AG10803 (cell line): Measurements from ENCODE around the gene CIITA.
A peak's percentile ranks its signal among the peaks of the same experiment; 100 is the strongest.

ENCODE experiments used
- DNase-seq: peaks from one replicate; pipeline ENCODE4 v3.0.0; 2010; ENCODE audit warnings: low read depth
- H3K4me3 ChIP-seq: 2 replicates; pipeline ENCODE4 v1.5.1; 2011; ENCODE audit warnings: mild to moderate bottlenecking, low read length, control low read depth
- TF ChIP-seq, protein P1 (sequence below): conservative IDR thresholded peaks from 2 replicates; pipeline ENCODE4 v1.5.1; 2011; ENCODE audit warnings: mild to moderate bottlenecking, low read length, control low read depth, inconsistent platforms

The CIITA gene

DNA sequence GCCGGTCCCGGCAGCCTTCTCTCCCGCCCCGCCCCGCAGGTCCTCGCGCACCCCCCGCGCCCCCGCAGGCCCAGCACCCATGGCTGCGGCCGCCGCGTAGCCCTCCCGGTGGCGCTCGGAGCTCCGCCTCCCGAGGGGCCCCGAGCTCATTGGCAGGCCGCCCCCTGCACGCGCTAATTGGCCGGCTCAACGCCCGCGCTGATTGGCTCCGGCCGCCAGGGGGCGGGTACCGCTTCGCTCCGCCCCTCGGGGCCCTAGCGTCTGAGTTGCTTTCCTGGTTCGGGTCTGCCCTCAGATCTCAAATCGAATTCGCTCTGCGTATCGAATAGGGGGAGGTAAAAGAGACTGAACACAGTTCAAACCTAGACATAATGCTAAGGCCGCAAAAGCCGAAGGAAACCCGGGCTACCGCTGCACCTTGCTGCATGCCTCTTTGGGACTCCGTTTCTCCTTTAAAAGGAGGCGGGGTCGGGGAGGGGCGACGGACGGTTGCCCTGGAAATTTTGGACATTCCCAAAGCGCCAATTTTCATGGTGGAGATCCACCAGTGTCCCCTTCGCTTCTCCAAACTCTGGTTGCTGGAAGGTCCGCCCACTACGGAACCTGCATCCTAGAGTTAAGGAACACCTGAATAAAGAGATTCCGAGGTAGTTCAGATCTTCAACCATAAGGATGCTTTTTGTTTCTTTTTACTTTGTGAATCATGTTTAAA, 65.5 kb downstream of the CIITA start, which contains the start of gene DEXI:
DEXI (minus strand) TSS at position 117 of the 712 bp plus-strand sequence. CDS start 463 bp downstream, outside the sequence.
- TF ChIP-seq, protein P1, sequence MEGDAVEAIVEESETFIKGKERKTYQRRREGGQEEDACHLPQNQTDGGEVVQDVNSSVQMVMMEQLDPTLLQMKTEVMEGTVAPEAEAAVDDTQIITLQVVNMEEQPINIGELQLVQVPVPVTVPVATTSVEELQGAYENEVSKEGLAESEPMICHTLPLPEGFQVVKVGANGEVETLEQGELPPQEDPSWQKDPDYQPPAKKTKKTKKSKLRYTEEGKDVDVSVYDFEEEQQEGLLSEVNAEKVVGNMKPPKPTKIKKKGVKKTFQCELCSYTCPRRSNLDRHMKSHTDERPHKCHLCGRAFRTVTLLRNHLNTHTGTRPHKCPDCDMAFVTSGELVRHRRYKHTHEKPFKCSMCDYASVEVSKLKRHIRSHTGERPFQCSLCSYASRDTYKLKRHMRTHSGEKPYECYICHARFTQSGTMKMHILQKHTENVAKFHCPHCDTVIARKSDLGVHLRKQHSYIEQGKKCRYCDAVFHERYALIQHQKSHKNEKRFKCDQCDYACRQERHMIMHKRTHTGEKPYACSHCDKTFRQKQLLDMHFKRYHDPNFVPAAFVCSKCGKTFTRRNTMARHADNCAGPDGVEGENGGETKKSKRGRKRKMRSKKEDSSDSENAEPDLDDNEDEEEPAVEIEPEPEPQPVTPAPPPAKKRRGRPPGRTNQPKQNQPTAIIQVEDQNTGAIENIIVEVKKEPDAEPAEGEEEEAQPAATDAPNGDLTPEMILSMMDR: no peak

GRCh38 chr16:10943064-10943353, 66.0 kb downstream of the CIITA start:
- TF ChIP-seq, protein P1: no peak
- peak overlapping the region; percentile 68; the same call in 1 of the 2 replicates for H3K4me3 ChIP-seq

More for the DNA sequence above, 65.5 kb downstream of the CIITA start, which contains the start of gene DEXI:
- DNase-seq: peak; percentile 84
- peak within 1 kb of the TSS; percentile 77 for H3K4me3 ChIP-seq

GRCh38 chr16:10944249-10945064, 67.5 kb downstream of the CIITA start, which contains the start of gene CLEC16A:
Gene CLEC16A, plus strand, starts transcription at chr16:10944564. Its CDS starts 154 bp downstream, at chr16:10944718.
- TF ChIP-seq, protein P1: no peak
- DNase-seq: peak; percentile 96
- peak within 1 kb of the TSS; percentile 80 for H3K4me3 ChIP-seq

More at GRCh38 chr16:10943064-10943353, 66.0 kb downstream of the CIITA start:
- DNase-seq: no peak

- H3K4me3 ChIP-seq: peak overlapping the region; percentile 80
- DNase-seq: no peak
These were observed 68.2 kb downstream of the CIITA start for GRCh38 chr16:10945065-10945787.

GRCh38 chr16:10946308-10946707, 69.3 kb downstream of the CIITA start:
- no peak for DNase-seq
- H3K4me3 ChIP-seq: peak overlapping the region; percentile 80
- TF ChIP-seq, protein P1: no peak

More at GRCh38 chr16:10945065-10945787, 68.2 kb downstream of the CIITA start:
- TF ChIP-seq, protein P1: no peak

- no peak for DNase-seq
- TF ChIP-seq, protein P1: no peak
- H3K4me3 ChIP-seq: no peak overlapping the region
These were observed 70.3 kb downstream of the CIITA start for GRCh38 chr16:10947211-10947787.
